GM03348 (cell line): ENCODE data around the gene LFNG.

ENCODE experiments used
- DNase-seq: peaks from one replicate; pipeline ENCODE4 v3.0.0; 2012; ENCODE audit warnings: low spot score

LFNG gene, protein sequence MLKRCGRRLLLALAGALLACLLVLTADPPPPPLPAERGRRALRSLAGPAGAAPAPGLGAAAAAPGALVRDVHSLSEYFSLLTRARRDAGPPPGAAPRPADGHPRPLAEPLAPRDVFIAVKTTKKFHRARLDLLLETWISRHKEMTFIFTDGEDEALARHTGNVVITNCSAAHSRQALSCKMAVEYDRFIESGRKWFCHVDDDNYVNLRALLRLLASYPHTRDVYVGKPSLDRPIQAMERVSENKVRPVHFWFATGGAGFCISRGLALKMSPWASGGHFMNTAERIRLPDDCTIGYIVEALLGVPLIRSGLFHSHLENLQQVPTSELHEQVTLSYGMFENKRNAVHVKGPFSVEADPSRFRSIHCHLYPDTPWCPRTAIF

DNA sequence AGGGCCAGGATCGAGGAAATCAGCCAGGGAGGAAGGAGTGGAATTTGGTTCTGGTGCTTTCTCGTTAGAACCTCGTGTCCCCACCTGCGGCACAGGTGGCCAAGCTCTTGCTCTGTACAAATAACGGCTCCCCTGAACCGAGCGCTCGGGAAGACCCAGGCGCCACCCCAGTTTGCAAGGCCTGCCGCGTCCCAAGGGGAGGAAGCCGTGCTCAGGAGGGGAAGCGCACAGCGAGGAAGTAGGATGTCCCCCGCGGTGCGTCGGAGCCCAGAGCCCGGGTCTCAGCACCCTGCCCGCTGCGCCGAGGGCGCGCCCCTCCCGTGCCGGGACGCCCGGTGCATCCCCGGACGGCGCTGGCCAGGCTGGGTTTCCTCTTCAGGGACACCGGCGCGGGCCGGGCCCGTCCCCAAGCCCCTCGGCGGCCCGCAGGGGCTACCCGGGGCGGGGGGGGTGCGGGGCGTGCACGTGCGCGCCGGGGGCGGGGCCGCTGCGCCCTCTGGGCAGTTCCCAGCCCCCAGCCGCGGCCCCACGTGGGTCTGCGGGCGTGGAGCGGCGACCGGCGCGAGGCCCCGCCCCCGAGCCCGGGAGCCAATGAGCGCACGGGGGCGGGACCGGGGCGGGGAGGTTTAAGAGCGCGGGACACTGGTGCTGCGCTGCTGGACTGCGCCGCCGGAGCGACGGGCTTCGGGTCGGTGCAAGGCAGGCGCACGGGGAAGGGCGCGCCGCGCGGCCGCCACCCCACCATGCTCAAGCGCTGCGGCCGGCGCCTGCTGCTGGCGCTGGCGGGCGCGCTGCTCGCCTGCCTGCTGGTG, at the start of gene LFNG:
LFNG (plus strand) TSS at position 656 of the 812 bp plus-strand sequence; CDS start at position 744, 88 bp downstream.
- DNase-seq, result peak; percentile 99

DNA sequence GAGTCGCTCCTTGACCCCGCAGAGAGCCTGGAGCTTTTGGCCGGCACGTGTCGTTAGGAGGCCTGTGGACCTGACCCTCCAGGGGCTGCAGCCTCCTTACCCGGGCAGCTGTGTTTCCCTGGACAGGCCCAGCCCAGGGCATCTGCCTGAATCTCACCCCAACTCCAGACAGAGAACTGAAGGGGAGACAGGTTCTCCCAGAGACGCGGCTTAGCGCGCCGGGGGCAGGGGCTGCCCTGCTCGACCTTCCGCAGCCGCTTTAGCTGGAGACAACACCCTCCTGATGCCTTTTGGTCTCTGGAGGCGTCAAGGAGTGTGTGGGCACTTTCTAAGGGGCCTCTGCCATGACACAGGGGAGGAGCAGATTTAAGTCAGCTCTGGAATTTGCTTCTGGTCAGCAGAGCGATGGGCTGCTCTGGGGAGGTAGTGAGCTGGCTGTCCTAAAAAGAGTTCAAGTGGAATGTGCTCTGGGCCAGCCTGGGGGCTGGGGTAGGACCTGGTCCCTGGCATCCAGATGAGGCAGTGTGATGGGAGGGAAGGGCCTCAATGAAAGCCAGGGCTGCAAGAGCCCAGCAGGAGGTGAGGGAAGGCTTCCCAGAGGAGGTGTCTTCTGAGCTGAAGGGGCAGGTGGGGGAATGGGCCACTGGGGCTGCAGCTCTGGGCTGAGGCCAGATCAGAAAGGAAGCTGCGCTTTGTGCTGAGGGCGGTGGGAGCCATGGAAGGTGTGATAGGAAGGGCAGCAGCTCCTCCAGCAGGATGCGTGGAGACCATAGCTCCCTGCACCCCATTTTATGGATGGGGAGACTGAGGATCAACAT, 49.2 kb upstream of the LFNG start:
- DNase-seq, result no peak

DNA sequence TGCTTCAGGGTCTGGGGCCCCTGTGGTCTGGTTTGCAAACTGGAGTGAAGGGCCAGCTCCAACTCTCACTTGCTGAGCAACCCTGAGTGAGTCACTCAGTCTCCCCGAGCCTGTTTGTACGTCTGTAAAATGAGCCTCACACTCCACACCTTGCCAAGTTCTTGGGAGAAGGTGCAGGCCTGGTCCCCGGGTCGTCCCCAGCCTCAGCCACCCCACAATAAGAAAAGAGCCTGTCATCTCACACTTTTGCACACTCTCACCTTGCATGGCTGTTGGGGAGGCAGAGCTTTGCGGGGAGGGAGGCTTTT, 48.6 kb upstream of the LFNG start:
- no peak for DNase-seq

DNA sequence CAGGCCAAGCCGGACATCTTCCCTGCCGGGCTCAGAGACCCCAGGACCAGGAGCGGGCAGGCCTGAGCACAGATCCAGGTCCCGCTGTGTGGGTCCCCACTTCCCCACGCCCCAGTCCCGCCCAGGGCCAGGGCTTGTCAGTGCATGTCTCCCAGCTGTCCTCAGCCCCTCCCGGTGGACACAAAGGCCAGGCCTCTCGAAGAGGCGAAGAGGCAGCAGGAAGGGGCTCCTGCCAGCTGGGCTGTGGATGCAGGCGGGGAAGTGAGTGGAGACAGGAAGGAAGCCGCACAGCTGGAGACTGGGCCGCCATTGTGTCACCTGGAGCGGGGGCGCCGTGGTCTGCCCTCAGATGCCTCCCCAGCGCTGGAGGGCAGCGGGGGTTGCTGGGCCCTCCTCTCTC, 48.2 kb upstream of the LFNG start:
- no peak for DNase-seq

DNA sequence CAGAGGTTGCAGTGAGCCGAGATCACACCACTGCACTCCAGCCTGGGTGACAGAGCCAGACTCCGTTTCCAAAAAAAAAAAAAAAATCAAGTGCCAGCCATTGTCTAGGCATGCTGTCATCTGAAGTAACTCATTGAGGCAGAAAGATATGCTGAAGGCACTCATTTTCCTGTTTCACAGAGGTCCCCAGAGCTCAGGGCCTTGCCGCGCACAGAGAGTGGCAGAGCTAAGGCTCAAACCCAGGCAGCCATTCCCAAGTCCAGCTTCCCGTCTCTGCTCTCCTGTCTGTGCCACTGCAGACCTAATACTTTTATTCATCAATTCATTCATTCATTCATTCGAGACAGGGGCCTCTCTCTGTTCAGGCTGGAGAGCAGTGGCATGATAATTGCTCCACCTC, 46.8 kb upstream of the LFNG start:
- DNase-seq, result no peak

DNA sequence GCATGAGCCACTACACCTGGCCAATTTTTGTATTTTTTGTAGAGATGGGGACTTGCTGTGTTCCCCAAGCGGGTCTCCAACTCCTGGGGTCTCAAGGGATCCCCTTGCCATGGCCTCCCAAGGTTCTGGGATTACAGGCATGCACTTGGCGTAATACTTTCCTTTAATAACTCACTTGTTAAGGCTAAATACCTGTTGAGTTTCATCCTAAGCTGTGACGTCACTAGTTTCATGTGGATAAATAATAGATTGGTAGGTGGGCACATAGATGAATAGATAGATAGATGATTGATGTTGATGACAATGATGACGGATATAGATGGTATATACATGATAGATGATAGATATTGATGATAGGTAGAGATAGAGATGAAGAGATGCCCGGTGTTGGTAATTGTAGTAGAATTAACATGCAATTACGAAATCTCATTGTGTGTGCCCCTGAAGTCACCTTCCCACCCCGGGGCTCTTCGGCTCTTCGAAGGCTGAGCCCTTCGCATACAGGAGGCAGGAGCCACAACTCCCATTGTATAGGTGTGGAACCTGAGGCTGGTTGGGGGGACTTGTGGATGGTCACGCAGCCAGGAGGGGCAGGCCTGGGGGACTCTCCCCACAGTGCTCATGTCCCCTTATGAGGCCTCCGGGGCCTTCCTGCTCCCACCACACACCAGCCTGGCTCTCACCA, 45.9 kb upstream of the LFNG start:
- DNase-seq, result no peak

DNA sequence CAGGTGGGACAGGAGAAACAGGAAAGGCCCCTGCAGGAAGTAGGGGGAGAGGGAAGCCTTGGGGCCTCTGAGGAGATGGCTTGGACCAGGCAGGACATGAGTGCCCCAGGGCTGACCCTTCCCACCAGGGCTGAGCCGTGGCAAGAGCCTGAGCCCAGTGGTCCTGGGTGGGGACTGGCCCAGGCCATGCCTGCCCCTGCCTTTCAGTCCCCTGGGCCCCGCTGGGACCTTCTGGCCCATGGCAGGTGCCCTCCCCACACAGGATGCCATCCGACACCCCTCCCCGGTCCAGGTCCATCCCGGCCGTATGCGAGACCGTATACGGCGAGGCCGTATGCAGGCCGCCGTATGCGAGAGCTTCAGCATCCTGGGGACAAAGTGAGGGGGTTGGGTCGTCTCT, 45.4 kb upstream of the LFNG start:
- DNase-seq, result no peak

DNA sequence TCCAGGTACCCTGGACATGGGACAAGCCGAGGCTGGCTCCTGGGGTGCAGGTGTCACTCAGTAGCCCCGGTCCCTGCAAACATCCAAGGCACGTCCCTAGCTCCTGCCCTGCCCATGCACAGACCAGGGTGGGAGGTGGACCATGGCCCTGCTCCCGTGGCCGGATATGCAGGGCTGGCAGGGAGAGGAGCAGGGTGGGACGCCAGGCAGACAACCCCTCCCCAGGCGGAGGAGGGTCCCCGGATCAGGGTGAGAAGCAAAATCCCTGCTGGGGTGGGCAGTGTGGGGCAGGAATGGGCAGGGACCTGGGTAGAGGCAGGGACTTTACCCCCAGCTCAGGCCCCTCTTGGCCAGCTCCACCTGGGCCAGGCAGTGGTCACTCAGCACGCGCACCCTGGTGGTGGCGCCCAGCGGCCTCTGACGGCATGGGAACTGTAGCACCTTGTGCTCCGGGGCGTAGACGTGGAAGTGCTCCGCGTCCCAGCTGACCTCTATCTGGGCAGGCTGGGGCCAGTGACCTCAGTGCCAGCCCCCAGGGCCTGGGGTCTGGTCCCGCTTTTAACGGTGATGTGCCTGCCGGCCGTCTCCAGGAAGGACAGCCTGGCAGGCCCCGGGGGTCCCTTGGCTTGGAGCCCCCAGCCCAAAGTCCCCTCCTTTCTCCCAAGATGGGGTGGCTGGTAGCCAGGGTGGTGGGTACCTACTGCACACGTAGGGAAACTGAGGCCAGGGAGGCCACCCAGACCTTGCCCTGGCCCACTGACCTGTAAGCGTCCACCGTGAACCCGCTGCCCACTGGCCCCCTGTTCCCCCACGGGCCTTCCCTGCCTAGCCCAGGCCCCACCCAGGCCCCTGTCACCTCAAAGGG, 44.5 kb upstream of the LFNG start:
- no peak for DNase-seq

DNA sequence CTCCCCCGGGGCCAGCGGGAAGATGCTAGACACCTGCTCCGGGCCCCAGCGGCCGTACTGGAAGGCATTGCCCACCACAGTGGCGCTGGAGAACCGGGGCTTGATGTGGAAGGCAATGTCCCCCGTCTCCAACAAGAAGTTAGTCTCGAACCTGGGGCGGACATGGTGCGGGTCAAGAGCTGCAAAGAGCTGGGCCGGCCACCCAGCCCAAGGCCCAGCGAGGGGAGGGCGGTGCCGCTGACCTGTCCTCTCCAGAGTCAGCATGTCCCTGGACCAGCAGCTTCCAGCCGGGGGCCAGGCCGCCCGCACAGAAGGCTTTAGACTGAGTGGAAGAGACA, 43.9 kb upstream of the LFNG start:
- DNase-seq, result no peak

DNA sequence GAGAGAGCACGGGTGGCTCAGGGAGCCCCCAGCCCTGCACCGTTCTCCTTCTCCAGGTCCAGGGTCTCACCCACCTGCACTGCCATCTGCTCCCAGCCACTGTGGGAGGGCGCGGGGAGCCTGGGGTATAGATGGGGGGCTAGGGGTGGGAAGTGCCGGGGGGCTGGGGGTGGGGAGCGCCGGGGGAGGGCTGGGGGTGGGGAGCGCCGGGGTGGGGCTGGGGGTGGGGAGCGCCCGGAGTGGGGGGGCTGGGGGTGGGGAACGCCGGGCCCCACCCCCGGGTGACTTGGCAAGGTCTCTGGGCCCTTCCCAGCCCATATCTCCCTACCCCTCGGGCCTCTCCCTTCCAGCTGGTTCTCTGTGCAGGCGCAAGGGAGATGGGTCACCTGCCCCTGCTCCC, 43.3 kb upstream of the LFNG start, which contains the start of gene GRIFIN:
GRIFIN (minus strand) TSS at position 101 of the 400 bp plus-strand sequence; CDS start at position 86, 15 bp downstream.
- no peak for DNase-seq

DNA sequence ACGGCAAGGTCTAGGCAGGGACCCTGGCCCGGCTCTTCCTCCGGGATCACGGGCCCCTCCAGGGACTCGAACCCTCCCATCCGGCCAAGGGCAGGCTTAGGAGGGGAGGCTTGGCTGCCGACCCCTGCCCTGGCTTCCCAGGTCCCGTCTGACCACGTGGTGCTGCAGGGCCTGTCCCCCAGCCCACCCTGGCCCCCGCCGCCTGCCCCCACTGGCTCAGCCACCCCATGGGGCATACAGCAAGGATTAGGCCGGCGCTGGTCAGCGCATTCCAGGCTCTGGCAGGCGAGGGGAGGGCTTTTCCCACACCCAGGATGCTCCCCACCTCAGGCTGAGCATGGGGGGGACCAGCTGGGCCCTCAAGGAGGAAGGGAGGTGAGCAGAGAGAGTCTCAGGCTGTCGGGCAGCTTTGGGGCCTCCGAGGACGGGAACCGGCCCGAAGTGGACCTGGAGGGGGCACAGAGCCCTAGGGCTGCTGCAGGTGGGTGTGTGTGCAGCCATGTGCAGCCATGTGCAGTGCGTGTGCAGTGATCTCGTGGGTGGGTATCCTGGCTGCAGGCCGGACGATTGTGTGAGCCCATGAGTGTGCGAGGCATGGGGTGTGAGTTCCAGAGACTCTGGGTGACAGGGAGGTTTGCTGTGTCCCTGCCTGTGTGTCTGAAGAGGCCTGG, 42.7 kb upstream of the LFNG start:
- DNase-seq, result no peak

DNA sequence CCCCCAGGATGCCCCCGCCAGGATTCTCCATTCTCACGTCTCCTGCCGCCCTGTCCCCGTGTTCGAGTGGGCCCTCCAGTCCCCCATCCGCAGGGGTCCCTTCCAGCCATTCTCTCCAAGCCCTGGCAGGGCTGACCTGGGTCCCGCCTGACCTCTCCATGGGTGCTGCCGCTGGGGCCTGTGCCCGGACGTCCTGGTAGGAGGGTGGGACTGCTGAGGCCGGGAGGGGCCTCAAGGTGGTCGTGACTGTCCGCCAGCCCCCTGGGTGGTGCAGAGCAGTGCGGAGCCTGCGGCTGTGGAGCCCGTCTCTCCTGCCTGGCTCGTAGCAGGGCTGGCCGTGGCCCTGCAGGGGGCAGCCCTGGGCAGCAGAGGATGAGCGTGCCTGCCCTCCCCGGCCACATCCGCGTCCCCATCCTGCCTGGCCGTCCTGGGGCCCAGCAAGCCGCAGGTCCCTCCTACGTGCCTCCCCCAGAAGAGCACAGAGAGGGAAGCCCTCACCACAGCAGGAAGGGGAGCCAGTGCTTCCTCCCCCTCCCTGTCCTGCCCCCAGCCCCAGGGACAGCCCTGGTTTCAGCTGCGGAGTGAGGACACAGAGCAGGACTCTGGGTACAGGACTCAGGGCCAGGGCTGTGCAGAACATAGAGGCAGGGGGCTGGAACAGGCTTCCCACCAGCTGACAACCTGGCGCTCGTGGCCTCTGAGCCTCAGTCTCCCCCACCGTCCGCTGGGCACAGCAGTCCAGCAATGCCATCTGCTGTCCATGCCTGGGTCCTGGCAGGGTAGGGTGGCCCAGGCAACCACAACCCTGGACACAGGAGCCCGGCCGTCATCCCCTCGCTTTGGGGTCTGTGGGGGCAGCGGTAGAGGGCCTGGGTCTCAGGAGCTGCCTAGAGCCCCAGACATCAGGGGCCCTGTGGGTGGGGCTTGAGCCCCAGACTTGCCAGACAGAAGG, 41.9 kb upstream of the LFNG start:
- DNase-seq, result peak; percentile 94

DNA sequence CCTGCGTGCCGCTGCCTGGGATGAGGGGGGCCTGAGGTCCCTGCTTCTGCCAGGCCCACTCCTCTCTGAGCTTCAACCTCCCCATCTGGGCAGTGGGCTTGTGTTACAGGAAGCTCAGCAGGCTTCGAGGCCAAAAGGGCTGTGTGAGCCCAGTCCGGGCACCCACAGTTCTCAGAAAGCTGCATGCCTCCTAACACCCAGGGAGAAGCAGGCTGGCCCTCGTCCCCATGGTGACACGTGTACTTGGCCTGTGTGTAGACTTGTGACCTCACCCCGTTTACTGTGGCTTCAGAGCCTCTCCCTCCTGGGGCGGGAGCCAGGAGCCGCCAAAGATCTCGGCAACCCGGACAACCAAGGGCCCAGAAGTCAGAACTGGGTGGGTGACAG, 41.2 kb upstream of the LFNG start:
- peak; percentile 90 for DNase-seq

DNA sequence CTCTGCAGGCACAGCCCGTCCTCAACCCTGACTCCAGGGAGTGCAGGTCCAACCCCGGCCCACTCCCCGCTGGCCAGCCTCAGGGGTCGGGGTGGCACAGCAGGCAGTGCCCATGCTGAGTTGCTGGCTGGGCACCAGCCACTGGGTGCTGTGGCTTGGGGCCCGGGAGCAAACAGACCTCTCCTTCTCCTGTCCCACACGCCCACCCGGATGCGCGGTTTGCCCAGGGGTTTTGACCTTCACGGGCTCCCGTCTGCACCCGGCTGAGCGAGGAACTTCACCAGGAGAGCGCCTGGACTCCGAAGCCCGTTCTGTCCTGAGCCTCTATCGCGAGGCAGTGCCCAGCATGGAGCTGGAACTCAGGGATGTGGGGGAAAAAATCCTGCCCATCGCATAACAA, 40.8 kb upstream of the LFNG start:
- no peak for DNase-seq

DNA sequence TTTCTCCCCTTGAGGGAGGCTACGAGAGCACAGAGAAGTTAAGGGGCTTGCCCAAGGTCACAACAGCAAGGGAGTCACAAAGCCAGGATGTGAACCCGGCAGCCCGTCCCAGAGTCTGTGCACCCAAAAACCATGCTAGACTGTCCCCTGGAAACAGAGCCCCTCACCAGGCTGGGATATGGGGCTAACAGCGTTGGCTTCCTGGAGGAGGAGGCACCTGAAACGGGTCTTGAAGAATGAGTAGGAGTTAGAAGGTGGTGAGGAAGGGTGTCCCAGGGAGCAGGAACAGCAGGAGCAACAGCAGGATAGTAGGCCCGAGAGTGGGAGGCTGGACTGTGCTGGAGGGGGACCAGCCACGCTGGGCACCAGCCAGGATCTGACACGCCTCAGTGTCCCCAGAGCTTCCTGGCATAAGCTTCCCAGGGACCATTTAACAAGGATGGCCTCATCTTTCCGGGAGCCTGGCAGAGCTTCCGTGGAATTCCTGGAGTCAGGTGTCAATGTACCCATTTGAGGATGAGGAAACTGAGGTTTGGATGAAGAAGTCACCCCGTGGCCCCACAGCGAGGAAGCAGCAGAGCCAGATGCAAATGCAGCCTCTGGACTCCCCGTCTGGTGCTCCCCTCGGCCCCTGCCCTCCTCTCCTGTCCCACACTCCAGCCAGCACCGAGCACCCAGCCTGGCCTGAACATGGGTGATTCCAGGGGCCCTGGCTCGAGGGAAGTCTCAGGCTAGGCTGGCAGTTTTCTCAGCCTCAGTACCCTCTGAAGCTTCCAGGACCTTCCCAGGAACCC, 40.1 kb upstream of the LFNG start:
- DNase-seq, result no peak

DNA sequence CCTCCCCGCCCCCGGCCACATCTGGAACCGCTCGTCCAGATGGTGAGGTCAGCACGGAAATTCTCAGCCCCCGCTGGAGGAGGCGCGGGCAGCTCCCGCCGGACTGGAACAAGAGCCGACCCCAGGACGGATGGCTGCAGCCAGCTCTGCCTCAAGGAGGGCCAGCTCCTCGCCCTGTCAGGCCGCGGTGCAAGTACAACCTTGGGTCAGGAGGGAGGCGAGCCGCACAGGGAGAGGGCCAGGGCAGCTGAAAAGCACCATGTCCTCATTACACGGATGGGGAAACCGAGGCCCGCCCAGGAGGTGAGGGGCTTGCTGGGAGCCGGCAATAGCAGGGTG, 39.5 kb upstream of the LFNG start:
- no peak for DNase-seq

DNA sequence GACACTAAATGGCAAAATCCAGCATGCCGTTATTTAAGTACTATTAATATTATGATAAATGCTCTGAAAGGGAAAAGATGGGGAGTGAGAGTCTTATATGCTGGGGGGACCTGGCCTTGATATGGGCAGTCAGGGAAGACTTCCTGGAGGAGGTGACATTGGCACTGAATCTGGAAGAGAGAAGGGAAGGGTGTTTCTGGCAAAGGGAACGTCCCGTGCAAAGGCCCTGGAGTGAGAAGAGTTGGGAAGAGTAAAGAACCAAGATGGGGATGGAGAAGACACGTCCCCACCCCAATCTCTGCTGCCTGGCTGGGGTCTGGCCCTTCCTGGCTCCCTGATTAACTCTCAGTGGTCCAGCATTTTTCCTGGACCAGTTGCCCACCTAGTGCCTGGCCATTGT, 38.4 kb upstream of the LFNG start:
- DNase-seq, result no peak

DNA sequence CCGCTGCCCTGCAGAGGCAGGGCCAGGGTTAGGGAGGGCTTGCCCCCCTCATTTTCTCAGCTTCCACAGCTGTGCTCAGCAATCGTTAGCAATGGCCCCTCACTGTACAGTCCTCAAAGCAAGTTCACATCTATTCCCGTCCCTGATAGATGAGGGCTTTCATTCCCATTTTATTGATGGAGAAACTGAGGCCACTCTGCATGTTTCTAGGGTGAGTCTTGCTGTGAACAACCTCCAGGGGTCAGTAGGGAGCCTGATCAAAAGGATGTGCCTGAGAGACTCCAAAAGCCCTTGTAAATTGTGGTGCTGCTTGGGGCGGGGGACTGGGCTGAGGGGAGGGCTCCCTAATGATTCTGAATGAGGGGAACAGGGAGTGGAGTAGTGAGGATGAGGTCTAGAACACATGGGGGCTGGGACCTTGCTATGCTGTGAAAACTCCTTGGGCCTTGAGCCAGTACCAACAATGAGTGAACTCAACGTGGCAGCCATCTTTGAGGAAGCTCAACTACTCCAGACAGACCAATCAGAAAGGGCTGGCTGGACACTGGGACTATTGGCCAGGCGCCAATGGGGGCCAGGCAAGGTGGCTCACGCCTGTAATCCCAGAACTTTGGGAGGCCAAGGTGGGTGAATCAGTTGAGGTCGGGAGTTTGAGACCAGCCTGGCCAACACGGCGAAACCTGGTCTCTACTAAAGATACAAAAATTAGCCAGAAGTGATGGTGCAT, 36.7 kb upstream of the LFNG start:
- DNase-seq, result no peak
